ENCODE data around the gene DLX2. TPM values are rescaled to one million over a fixed set of nuclear protein-coding genes. Genes with fewer than 3 reads are reported as not detected.

Gene DLX2
- total and polyA plus RNA-seq, 10 of the 15 experiments (the other 5 are each of a cell fraction or from before 2014, with no cell fraction given): 0.03 TPM; not detected in 9

DNA sequence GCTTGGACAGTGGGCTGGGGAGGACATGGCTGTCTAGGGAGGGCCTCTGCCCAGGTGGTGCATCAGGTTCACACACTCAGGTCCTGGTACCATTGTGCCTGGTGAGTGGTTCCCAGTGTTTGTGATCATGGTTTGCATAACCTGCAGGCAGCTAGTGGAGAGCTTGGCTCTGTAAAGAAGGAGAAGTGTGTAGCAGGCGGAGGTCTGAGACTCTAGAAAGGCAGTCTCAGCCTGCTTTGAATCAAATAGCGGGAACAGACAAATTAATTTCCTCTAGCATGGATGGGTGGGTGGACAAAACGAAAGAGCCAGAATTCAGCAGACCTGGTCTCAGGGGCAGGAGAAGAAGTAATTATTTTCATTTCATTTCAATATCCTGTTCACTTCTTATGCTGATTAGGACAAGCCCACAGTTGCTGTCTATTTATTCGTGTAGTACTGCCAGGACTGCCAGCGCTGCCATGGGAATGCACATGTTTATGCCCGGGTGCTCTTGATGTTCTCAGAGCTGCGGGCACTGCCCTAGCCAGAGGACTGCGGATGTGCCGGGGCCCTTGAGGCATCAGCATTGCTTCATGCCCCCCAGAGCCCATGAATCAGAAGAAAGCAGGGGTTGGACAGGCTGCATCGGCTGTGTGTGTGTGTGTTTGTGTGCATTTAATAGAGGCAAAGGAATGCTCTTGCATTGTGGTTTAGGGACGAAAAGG is 45.4 kb upstream of the DLX2 start:
- ChIA-PET SMC1A (ENCODE audit: uncharacterized antibody, unreplicated experiment) (no interaction called here), POLR2A (no interaction called here), RAD21 (ENCODE audit: unreplicated experiment) (no interaction called here), CTCF (no interaction called here)
- Histone ChIP-seq H3K27ac (ENCODE audit: control insufficient read depth, insufficient read depth) (no peak overlapping the region), H3K36me3 (ENCODE audit: control insufficient read depth in 2 of 2, insufficient read depth in 2 of 2, low read length in 1 of 2) (no peaks in the 10 kb centered on the region), H3K4me1 (ENCODE audit: control insufficient read depth, insufficient read depth, low read length) (no peaks in the 10 kb centered on the region), H3K9ac (ENCODE audit: control insufficient read depth, insufficient read depth, low read length) (no peak overlapping the region), H3K4me2 (ENCODE audit: control insufficient read depth, insufficient read depth) (no peak overlapping the region), H3K4me3 (no peak overlapping the region), H4K20me1 (ENCODE audit: control insufficient read depth, insufficient read depth) (no peaks in the 10 kb centered on the region), H3K27me3 (replicated peaks in 1 of 2; ENCODE audit: control insufficient read depth in 2 of 2, insufficient read depth in 2 of 2, low read length in 1 of 2) (no peaks in the 10 kb centered on the region; a peak in 2 of 4 replicates), H3K79me2 (ENCODE audit: control insufficient read depth, insufficient read depth, low read length) (no peaks in the 10 kb centered on the region), H3K9me3 (replicated peaks; ENCODE audit: control insufficient read depth, insufficient read depth, low read length) (no peaks in the 10 kb centered on the region), H2AFZ (ENCODE audit: control insufficient read depth, low read depth, low read length) (no peak overlapping the region)
- intact Hi-C loops (cut with micrococcal nuclease; ENCODE audit: unreplicated experiment) (no loop called here), in situ Hi-C loops (cut with MboI) (no loop called here)
- FAIRE-seq: no peak
- ATAC-seq: no peak
- DNase-seq (ENCODE audit: low read depth, low spot score): no peak
- TF ChIP-seq RELA (IDR thresholded peaks at IDR 0.05; ENCODE audit: borderline replicate concordance, partially characterized antibody): no peak
- no peak for TF ChIP-seq ASH2L (IDR thresholded peaks at IDR 0.05; ENCODE audit: borderline replicate concordance, low read depth)
- TF ChIP-seq, protein P1, sequence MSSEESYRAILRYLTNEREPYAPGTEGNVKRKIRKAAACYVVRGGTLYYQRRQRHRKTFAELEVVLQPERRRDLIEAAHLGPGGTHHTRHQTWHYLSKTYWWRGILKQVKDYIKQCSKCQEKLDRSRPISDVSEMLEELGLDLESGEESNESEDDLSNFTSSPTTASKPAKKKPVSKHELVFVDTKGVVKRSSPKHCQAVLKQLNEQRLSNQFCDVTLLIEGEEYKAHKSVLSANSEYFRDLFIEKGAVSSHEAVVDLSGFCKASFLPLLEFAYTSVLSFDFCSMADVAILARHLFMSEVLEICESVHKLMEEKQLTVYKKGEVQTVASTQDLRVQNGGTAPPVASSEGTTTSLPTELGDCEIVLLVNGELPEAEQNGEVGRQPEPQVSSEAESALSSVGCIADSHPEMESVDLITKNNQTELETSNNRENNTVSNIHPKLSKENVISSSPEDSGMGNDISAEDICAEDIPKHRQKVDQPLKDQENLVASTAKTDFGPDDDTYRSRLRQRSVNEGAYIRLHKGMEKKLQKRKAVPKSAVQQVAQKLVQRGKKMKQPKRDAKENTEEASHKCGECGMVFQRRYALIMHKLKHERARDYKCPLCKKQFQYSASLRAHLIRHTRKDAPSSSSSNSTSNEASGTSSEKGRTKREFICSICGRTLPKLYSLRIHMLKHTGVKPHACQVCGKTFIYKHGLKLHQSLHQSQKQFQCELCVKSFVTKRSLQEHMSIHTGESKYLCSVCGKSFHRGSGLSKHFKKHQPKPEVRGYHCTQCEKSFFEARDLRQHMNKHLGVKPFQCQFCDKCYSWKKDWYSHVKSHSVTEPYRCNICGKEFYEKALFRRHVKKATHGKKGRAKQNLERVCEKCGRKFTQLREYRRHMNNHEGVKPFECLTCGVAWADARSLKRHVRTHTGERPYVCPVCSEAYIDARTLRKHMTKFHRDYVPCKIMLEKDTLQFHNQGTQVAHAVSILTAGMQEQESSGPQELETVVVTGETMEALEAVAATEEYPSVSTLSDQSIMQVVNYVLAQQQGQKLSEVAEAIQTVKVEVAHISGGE (CRISPR knock-in tag; IDR thresholded peaks at IDR 0.05): no peak
- TF ChIP-seq ZNF207 (IDR thresholded peaks at IDR 0.05; ENCODE audit: borderline replicate concordance): no peak
- TF ChIP-seq LARP7 (IDR thresholded peaks at IDR 0.05): no peak
- no peak for TF ChIP-seq SPI1 (IDR thresholded peaks at IDR 0.05; ENCODE audit: borderline replicate concordance, insufficient read depth, low read depth, low read length)
- no peak for TF ChIP-seq CBX3 (IDR thresholded peaks at IDR 0.05; ENCODE audit: borderline replicate concordance, low read depth)
- no peak for TF ChIP-seq EED (IDR thresholded peaks at IDR 0.05; ENCODE audit: low read depth)
- no peak for TF ChIP-seq PAX8 (IDR thresholded peaks at IDR 0.05)
- TF ChIP-seq RBBP5 (conservative IDR thresholded peaks at IDR 0.05): no peak
- no peak for TF ChIP-seq NBN (IDR thresholded peaks at IDR 0.05)
- TF ChIP-seq KAT2A (conservative IDR thresholded peaks at IDR 0.05; ENCODE audit: control insufficient read depth, low read depth, low read length): no peak
- TF ChIP-seq MXI1 (IDR thresholded peaks at IDR 0.05; ENCODE audit: low read depth, low read length): no peak
- TF ChIP-seq POU2F2 (IDR thresholded peaks at IDR 0.05; ENCODE audit: borderline replicate concordance, low read depth, low read length): no peak
- no peak for TF ChIP-seq TARDBP (IDR thresholded peaks at IDR 0.05; ENCODE audit: borderline replicate concordance)
- no TSS peak for BruUV-seq (replicated peaks)
- 49% methylated on average over 11 of the region's 11 CpGs for WGBS (ENCODE audit: insufficient coverage, insufficient replicate concordance, low lambda C conversion rate, missing lambda C conversion rate)
